ACC112 (cell line): Measurements from ENCODE around the gene ACTR3C.

Source experiments
- H2AFZ ChIP-seq: fragments of 200-600 bp; sonication (generic); one replicate; pipeline ENCODE4 v1.6.0; 2017; ENCODE audit warnings: antibody characterized with exemption, low read length; ENCODE audit not compliant: unreplicated experiment
- H3K27ac ChIP-seq: fragments of 200-600 bp; sonication (generic); 2 replicates; pipeline ENCODE4 v1.5.1; 2014; ENCODE audit warnings: low read depth, mild to moderate bottlenecking, antibody characterized with exemption, low read length, moderate library complexity
- H3K27me3 ChIP-seq: fragments of 200-600 bp; sonication (generic); 2 replicates; pipeline ENCODE4 v1.6.1; 2014; ENCODE audit warnings: mild to moderate bottlenecking, antibody characterized with exemption, low read length, moderate library complexity, mixed read lengths; ENCODE audit not compliant: insufficient read depth
- H3K36me3 ChIP-seq: fragments of 200-600 bp; sonication (generic); 2 replicates; pipeline ENCODE4 v1.6.1; 2016; ENCODE audit warnings: mild to moderate bottlenecking, antibody characterized with exemption, low read length, moderate library complexity, mixed read lengths; ENCODE audit not compliant: insufficient read depth
- H3K4me1 ChIP-seq: fragments of 200-600 bp; sonication (generic); one replicate; pipeline ENCODE4 v1.6.1; 2016; ENCODE audit warnings: low read length, mixed read lengths; ENCODE audit not compliant: insufficient read depth, unreplicated experiment, control insufficient read depth
- H3K4me3 ChIP-seq: fragments of 200-600 bp; sonication (generic); 2 replicates; pipeline ENCODE4 v1.5.1; 2014; ENCODE audit warnings: mild to moderate bottlenecking, low read depth, low read length
- H3K79me2 ChIP-seq: fragments of 200-600 bp; sonication (generic); one replicate; pipeline ENCODE4 v1.6.0; 2016; ENCODE audit warnings: low read length; ENCODE audit not compliant: control insufficient read depth, unreplicated experiment, insufficient read depth

ACTR3C gene

DNA sequence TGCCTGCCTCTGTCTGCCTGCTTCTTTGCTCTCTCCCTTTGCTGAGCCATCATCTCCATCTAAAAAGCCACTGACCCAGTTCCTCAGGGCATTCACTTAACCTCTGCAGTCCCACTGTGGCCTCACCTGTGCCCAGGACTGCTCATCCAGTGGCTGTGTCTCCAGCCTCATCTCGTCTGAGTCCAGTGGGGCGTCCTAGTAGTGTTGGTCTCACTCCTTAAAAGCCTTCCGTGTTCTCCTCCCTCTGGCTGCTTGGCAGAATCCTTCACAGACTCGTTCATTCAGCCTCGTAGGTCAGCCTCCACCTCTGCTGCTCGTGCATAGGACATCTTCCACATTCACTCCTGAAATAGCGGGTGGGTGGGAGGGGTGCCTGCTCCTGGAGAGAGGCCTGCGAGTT is 10.8 kb upstream of the ACTR3C start:
- no peak overlapping the region for H2AFZ ChIP-seq
- no peaks in the 10 kb centered on the region for H3K79me2 ChIP-seq
- no peak overlapping the region for H3K4me3 ChIP-seq
- H3K27ac ChIP-seq = no peak overlapping the region
- H3K4me1 ChIP-seq = no peaks in the 10 kb centered on the region
- peaks cover 4% of the 10 kb centered on the region for H3K27me3 ChIP-seq
- no peaks in the 10 kb centered on the region for H3K36me3 ChIP-seq

DNA sequence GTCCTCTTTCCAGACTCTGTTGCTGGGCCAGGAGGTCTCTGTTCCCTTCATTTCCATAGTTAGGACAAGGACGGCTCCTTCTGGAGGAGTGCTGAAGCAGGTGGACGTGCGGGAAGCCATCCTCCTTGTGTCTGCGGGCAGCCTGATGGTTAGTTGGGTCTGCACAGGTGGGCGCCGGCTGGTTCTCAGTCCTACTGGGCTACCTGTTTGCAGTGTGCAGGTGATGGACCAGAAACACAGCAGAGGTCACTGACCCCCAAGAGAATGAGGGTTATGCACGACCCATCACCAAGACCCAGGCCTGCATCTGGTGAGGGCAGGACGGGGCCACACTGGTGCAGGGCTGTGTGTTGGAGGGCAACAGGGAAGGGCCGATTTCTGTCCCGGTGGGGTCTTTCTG is 10.3 kb upstream of the ACTR3C start:
- no peaks in the 10 kb centered on the region for H3K79me2 ChIP-seq

DNA sequence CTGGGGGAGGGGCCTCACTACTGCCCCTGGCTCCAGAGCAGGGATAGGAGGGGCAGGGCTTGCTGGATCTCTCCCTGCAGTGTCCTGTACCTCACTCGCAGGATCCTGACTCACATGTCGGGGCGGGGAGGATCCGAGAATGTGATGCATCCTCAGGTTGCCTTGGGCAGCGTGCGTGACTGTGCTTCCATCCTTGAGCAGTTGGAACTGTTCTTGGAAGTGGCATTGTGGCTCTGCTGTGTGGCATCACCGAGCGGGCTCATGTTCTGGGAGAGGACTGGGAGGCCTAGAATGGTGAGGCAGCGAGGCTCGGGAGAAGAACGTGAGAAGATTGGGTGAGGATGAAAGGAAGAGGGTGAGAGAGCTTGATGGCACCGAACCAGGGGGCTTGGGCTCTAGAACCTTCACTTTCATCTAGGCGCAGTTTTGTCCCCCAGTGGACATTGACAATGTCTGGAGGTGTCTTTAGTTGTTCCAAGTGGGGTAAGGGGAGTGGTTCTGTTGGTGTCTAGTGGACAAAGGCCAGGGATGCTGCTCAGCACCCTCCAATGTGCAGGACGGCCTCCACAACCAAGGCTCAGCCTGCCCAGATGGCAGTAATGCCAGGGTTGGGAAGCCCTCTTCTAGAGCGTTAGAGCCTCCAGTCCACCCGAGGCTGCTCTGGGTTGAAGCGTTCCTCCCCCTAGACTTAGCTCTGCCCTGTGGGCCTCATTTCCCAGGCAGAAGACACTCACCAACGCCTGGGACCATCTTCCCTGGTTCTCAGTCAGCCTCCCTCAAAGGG is 9.7 kb upstream of the ACTR3C start:
- Histone ChIP-seq H2AFZ (no peak overlapping the region), H3K27ac (no peak overlapping the region), H3K4me3 (no peak overlapping the region), H3K4me1 (no peaks in the 10 kb centered on the region), H3K27me3 (no peaks in the 10 kb centered on the region; the same call in 1 of the 2 replicates), H3K79me2 (no peaks in the 10 kb centered on the region), H3K36me3 (no peaks in the 10 kb centered on the region)

More for the DNA sequence above, 10.3 kb upstream of the ACTR3C start:
- H3K27me3 ChIP-seq = no peaks in the 10 kb centered on the region; the same call in 1 of the 2 replicates
- H2AFZ ChIP-seq = no peak overlapping the region
- H3K27ac ChIP-seq = no peak overlapping the region
- H3K36me3 ChIP-seq = no peaks in the 10 kb centered on the region
- H3K4me3 ChIP-seq = no peak overlapping the region
- no peaks in the 10 kb centered on the region for H3K4me1 ChIP-seq

DNA sequence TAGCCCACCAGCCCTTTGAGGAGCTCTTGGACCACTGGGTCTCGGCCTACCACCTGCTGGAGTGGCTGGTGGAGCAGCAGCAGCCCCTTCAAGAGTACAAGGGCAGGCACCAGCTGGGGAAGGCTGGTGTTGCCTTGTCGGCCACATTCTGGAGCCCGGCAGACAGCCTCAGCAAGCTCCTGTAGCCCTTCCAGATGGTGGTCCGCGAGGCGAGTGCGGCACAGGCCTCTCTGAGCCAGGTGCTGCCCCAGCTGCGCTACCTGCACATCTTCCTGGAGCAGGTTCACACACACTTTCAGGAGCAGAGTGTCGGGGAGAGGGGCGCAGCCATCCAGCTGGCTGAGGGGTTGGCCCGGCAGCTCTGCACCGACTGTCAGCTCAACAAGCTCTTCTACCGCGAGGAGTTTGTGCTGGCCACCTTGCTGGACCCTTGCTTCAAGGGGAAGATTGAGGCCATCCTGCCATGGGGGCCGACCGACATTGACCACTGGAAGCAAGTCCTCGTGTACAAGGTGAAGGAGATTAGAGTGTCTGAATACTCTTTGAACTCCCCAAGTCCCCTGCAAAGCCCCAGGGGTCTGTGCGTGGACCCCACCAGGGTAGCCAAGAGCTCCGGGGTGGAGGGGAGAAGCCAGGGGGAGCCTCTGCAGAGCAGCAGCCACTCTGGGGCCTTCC is 7.0 kb upstream of the ACTR3C start:
- Histone ChIP-seq H3K36me3 (no peaks in the 10 kb centered on the region), H3K27me3 (no peaks in the 10 kb centered on the region; the same call in 1 of the 2 replicates), H3K4me1 (no peaks in the 10 kb centered on the region), H3K4me3 (no peak overlapping the region), H2AFZ (no peak overlapping the region), H3K79me2 (no peaks in the 10 kb centered on the region), H3K27ac (no peak overlapping the region)

GRCh38 chr7:150329331-150330120 is 6.2 kb upstream of the ACTR3C start:
- H3K27ac ChIP-seq = no peak overlapping the region
- no peaks in the 10 kb centered on the region for H3K36me3 ChIP-seq
- H2AFZ ChIP-seq = no peak overlapping the region
- H3K79me2 ChIP-seq = no peaks in the 10 kb centered on the region
- H3K4me1 ChIP-seq = no peaks in the 10 kb centered on the region
- no peak overlapping the region for H3K4me3 ChIP-seq
- H3K27me3 ChIP-seq = no peaks in the 10 kb centered on the region; the same call in 1 of the 2 replicates

- Histone ChIP-seq H3K4me1 (no peaks in the 10 kb centered on the region), H3K4me3 (no peak overlapping the region), H3K27me3 (peaks cover 11% of the 10 kb centered on the region), H3K79me2 (no peaks in the 10 kb centered on the region), H3K27ac (no peak overlapping the region), H2AFZ (no peak overlapping the region), H3K36me3 (no peaks in the 10 kb centered on the region)
Observed at GRCh38 chr7:150327308-150327707, 4.0 kb upstream of the ACTR3C start.

- Histone ChIP-seq H3K36me3 (no peaks in the 10 kb centered on the region), H3K4me1 (no peaks in the 10 kb centered on the region), H3K27ac (no peak overlapping the region), H3K4me3 (no peak overlapping the region), H3K27me3 (peaks cover 11% of the 10 kb centered on the region), H2AFZ (no peak overlapping the region), H3K79me2 (no peaks in the 10 kb centered on the region)
Observed at GRCh38 chr7:150326657-150327268, 3.4 kb upstream of the ACTR3C start.

GRCh38 chr7:150325901-150326300 is 2.6 kb upstream of the ACTR3C start:
- H3K4me3 ChIP-seq = no peak overlapping the region
- H3K4me1 ChIP-seq = no peaks in the 10 kb centered on the region
- no peaks in the 10 kb centered on the region for H3K79me2 ChIP-seq
- H3K27ac ChIP-seq = no peak overlapping the region
- no peaks in the 10 kb centered on the region for H3K36me3 ChIP-seq
- peaks cover 11% of the 10 kb centered on the region for H3K27me3 ChIP-seq
- H2AFZ ChIP-seq = no peak overlapping the region

DNA sequence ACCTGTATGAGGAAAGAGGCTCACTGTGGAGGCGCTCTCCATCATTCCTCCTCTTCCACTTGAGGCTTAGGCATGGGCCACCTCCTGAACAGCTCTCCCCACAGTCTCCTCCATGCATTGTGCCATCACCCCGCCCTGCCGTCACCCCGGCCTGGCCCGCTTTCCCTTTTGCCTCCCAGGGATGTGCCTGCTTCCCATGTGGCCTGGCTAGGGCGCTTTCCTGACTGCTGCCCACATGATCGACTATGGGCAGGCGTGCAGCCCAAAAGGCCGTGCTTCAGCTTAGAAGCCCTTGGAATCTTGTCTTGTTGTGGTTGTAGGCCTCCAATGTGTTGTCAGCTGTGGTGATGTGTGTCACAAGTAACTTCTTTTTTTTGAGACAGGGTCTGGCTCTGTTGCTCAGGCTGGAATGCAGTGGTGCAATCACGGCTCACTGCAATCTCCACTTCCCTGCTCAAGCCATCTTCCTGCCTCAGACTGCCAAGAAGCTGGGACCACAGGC is 1.8 kb upstream of the ACTR3C start:
- Histone ChIP-seq H3K27me3 (peaks cover 11% of the 10 kb centered on the region), H3K4me1 (no peaks in the 10 kb centered on the region), H2AFZ (no peak overlapping the region), H3K36me3 (no peaks in the 10 kb centered on the region), H3K27ac (no peak overlapping the region), H3K79me2 (no peaks in the 10 kb centered on the region), H3K4me3 (no peak overlapping the region)

DNA sequence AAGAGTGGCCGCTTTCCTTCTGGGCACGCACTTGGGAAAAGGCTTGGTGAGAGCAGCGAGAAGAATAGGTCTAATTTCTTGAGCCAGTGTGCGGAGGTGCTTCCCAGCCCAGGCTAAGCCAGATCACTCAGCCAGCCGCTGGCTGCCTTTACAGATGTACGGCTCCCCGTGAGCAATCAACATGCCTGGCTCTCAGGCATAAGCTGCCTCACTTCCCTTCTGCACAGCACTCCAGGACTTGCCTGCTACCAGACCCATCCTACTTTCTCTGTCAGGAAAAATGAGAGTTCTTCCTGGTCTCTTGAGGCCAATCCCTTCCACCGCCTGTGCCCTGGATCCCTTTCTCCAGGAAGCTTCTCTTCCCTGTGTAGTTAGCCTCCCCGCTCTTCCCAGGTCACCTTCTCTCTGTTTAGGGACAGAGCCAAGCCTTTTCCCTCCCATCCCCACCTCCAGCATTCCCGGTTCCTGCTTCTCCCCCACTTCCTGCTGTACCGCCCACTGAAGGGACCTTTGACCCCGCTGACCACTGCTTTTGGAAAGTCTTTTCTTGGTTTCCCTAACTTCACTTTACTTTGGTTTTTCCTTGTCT is 1.1 kb upstream of the ACTR3C start:
- no peak overlapping the region for H2AFZ ChIP-seq
- no peak overlapping the region for H3K4me3 ChIP-seq
- H3K79me2 ChIP-seq = no peaks in the 10 kb centered on the region
- H3K36me3 ChIP-seq = no peaks in the 10 kb centered on the region
- no peak overlapping the region for H3K27ac ChIP-seq
- peaks cover 11% of the 10 kb centered on the region for H3K27me3 ChIP-seq
- no peaks in the 10 kb centered on the region for H3K4me1 ChIP-seq
